ENCODE results near the gene ZNF483.
"Not testable (repeated sequence)": the region's sequence is repeated elsewhere in the genome, so short reads cannot be mapped to it uniquely, and the experiment has no call there.

DNA sequence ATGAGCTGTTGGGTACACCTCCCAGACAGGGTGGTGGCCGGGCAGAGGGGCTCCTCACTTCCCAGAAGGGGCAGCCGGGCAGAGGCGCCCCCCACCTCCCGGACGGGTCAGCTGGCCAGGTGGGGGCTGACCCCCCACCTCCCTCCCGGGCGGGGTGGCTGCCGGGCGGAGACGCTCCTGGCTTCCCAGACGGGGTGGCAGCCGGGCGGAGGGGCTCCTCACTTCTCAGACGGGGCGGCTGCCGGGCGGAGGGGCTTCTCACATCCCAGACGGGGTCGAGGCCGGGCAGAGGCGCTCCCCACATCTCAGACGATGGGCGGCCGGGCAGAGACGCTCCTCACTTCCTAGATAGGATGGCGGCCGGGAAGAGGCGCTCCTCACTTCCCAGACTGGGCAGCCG, 92.4 kb downstream of the ZNF483 start:
- TF ChIP-seq, protein P1, sequence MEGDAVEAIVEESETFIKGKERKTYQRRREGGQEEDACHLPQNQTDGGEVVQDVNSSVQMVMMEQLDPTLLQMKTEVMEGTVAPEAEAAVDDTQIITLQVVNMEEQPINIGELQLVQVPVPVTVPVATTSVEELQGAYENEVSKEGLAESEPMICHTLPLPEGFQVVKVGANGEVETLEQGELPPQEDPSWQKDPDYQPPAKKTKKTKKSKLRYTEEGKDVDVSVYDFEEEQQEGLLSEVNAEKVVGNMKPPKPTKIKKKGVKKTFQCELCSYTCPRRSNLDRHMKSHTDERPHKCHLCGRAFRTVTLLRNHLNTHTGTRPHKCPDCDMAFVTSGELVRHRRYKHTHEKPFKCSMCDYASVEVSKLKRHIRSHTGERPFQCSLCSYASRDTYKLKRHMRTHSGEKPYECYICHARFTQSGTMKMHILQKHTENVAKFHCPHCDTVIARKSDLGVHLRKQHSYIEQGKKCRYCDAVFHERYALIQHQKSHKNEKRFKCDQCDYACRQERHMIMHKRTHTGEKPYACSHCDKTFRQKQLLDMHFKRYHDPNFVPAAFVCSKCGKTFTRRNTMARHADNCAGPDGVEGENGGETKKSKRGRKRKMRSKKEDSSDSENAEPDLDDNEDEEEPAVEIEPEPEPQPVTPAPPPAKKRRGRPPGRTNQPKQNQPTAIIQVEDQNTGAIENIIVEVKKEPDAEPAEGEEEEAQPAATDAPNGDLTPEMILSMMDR (IDR thresholded peaks at IDR 0.05): not testable (repeated sequence)
- TF ChIP-seq POLR2A, POLR2AphosphoS5 (IDR thresholded peaks at IDR 0.05): not testable (repeated sequence)
